ENCODE measurements around the gene ANKMY2.

The ANKMY2 gene

DNA sequence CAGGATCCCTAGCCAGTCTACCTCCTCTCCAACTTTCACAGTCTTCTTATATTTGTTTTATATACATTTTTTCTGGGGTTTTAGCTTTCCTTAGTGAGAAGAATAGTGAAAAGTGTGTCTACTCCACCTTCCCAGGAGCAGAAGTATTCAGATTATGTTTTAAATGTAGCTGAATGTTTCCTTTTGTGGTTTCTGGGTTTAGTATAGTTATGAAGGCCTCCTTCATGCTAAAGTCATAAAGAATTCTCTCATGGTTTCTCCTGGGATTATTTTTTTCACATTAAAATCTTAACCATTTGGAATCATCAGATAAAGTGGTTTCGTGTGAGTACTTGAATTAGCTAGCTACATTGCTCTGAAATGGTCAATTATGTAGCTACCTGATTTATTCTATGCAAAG, 50.9 kb downstream of the ANKMY2 start:
- H3K36me3 ChIP-seq (ENCODE audit: insufficient read depth, low read length), result peaks cover 2% of the 10 kb centered on the region; the same call in 1 of the 2 replicates
- H2AFZ ChIP-seq (ENCODE audit: low read length), result no peak overlapping the region
- H4K20me1 ChIP-seq (ENCODE audit: insufficient read depth, low read length, poor library complexity, severe bottlenecking), result no peaks in the 10 kb centered on the region
- H3K9me3 ChIP-seq (ENCODE audit: insufficient read depth, low read depth, low read length), result no peaks in the 10 kb centered on the region
- peaks cover 6% of the 10 kb centered on the region for H3K4me1 ChIP-seq (ENCODE audit: insufficient read depth, low read length, poor library complexity, severe bottlenecking)
- no peaks in the 10 kb centered on the region for H3F3A ChIP-seq (ENCODE audit: low read depth)
- H3K4me3 ChIP-seq (ENCODE audit: low read length, poor library complexity, severe bottlenecking), result no peak overlapping the region
- H3K4me2 ChIP-seq (ENCODE audit: low read depth, low read length, poor library complexity, severe bottlenecking), result no peak overlapping the region
- no peaks in the 10 kb centered on the region for H3K79me2 ChIP-seq (ENCODE audit: insufficient read depth, low read length)
- H3K27me3 ChIP-seq (ENCODE audit: insufficient read depth, low read length, poor library complexity, severe bottlenecking), result no peaks in the 10 kb centered on the region
- no peaks in the 10 kb centered on the region for H3K9me2 ChIP-seq (replicated peaks; ENCODE audit: low read depth, low read length)
- no peak overlapping the region for H3K9ac ChIP-seq (ENCODE audit: low read depth, low read length, poor library complexity, severe bottlenecking)
- TF ChIP-seq EZH2phosphoT487 (IDR thresholded peaks at IDR 0.05; ENCODE audit: borderline replicate concordance), result no peak
- TF ChIP-seq, protein P1, sequence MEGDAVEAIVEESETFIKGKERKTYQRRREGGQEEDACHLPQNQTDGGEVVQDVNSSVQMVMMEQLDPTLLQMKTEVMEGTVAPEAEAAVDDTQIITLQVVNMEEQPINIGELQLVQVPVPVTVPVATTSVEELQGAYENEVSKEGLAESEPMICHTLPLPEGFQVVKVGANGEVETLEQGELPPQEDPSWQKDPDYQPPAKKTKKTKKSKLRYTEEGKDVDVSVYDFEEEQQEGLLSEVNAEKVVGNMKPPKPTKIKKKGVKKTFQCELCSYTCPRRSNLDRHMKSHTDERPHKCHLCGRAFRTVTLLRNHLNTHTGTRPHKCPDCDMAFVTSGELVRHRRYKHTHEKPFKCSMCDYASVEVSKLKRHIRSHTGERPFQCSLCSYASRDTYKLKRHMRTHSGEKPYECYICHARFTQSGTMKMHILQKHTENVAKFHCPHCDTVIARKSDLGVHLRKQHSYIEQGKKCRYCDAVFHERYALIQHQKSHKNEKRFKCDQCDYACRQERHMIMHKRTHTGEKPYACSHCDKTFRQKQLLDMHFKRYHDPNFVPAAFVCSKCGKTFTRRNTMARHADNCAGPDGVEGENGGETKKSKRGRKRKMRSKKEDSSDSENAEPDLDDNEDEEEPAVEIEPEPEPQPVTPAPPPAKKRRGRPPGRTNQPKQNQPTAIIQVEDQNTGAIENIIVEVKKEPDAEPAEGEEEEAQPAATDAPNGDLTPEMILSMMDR (conservative IDR thresholded peaks at IDR 0.05; ENCODE audit: low read length), result no peak

DNA sequence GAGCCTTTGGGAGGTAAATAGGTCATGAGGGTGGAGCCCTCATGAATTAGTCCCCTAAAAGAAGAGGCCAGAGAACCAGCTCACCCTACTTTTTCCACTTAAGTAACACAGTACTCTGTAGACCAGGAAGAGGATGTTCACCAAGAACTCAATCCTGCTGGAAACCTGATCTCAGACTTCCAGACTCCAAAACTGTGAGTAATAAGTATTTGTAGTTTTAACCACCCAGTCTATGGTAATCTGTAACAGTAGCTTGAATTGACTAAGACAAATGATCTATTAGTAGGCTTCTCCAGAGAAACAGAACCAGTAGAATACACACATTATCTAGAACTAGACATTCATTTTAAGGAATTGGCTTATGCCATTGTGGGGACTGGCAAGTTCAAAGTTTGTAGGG, 51.5 kb downstream of the ANKMY2 start:
- Histone ChIP-seq H3K36me3 (ENCODE audit: insufficient read depth, low read length) (no peaks in the 10 kb centered on the region), H3K27me3 (ENCODE audit: insufficient read depth, low read length, poor library complexity, severe bottlenecking) (no peaks in the 10 kb centered on the region), H4K20me1 (ENCODE audit: insufficient read depth, low read length, poor library complexity, severe bottlenecking) (no peaks in the 10 kb centered on the region), H3F3A (ENCODE audit: low read depth) (no peaks in the 10 kb centered on the region), H3K9me3 (ENCODE audit: insufficient read depth, low read depth, low read length) (no peaks in the 10 kb centered on the region), H3K9ac (ENCODE audit: low read depth, low read length, poor library complexity, severe bottlenecking) (no peak overlapping the region), H3K4me3 (ENCODE audit: low read length, poor library complexity, severe bottlenecking) (no peak overlapping the region), H3K9me2 (replicated peaks; ENCODE audit: low read depth, low read length) (no peaks in the 10 kb centered on the region), H3K4me2 (ENCODE audit: low read depth, low read length, poor library complexity, severe bottlenecking) (no peak overlapping the region), H3K4me1 (ENCODE audit: insufficient read depth, low read length, poor library complexity, severe bottlenecking) (peaks cover 6% of the 10 kb centered on the region), H2AFZ (ENCODE audit: low read length) (no peak overlapping the region), H3K79me2 (ENCODE audit: insufficient read depth, low read length) (no peaks in the 10 kb centered on the region)
- TF ChIP-seq, protein P1 (conservative IDR thresholded peaks at IDR 0.05; ENCODE audit: low read length), result no peak
- no peak for TF ChIP-seq EZH2phosphoT487 (IDR thresholded peaks at IDR 0.05; ENCODE audit: borderline replicate concordance)

DNA sequence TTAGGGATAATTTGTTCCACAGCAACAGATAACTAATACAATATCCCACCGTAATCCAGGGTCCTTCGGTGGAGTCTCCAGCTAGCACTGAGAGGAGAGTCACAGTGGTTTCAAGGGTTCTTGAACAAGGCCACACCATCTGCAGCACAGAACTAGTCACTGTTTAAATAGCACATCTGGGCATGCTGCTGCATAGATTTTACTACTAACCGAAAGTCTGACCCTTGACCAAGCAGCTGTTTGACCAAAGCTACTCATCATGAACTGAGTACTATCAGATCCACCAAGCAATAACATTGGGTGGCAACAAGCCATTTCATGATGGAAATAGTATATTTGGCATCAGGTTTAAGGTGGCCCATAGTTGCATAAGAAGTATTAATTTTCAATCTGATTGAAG, 53.2 kb downstream of the ANKMY2 start:
- Histone ChIP-seq H3K9me3 (ENCODE audit: insufficient read depth, low read depth, low read length) (no peaks in the 10 kb centered on the region), H3K27me3 (ENCODE audit: insufficient read depth, low read length, poor library complexity, severe bottlenecking) (no peaks in the 10 kb centered on the region), H3K9ac (ENCODE audit: low read depth, low read length, poor library complexity, severe bottlenecking) (no peak overlapping the region), H4K20me1 (ENCODE audit: insufficient read depth, low read length, poor library complexity, severe bottlenecking) (no peaks in the 10 kb centered on the region), H3F3A (ENCODE audit: low read depth) (no peaks in the 10 kb centered on the region), H3K79me2 (ENCODE audit: insufficient read depth, low read length) (no peaks in the 10 kb centered on the region), H3K9me2 (replicated peaks; ENCODE audit: low read depth, low read length) (no peaks in the 10 kb centered on the region), H3K4me1 (ENCODE audit: insufficient read depth, low read length, poor library complexity, severe bottlenecking) (peaks cover 6% of the 10 kb centered on the region), H2AFZ (ENCODE audit: low read length) (no peak overlapping the region), H3K4me3 (ENCODE audit: low read length, poor library complexity, severe bottlenecking) (no peak overlapping the region), H3K36me3 (ENCODE audit: insufficient read depth, low read length) (no peaks in the 10 kb centered on the region), H3K4me2 (ENCODE audit: low read depth, low read length, poor library complexity, severe bottlenecking) (no peak overlapping the region)
- TF ChIP-seq, protein P1 (conservative IDR thresholded peaks at IDR 0.05; ENCODE audit: low read length), result no peak
- no peak for TF ChIP-seq EZH2phosphoT487 (IDR thresholded peaks at IDR 0.05; ENCODE audit: borderline replicate concordance)
